Medulla oblongata (tissue), 1 donor: ENCODE measurements around the gene ST8SIA1.
"Not testable (repeated sequence)": the region's sequence is repeated elsewhere in the genome, so short reads cannot be mapped to it uniquely, and the experiment has no call there.

Experiments
- DNase-seq: peaks from one replicate; pipeline ENCODE4 v3.0.0-alpha.2; 2015; ENCODE audit errors: extremely low spot score

The ST8SIA1 gene

DNA sequence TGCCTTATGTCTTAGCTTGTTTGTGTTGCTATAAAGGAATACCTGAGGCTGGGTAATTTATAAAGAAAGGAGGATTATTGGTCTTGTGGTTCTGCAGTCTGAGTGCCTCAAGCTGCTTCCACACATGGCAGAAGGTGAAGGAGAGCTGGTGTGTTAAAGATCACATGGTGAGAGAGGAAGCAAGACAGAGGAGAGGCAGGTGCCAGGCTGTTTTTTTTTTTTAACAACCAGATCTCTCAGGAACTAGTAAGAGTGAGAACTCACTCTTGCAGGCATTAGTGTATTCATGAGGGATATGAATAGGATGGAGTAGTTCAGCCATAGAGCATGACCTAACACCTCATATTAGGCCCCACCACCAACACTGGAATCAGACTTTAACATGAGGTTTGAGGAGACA, 165.1 kb downstream of the ST8SIA1 start:
- no peak for DNase-seq

- no peak for DNase-seq
These were observed 170.4 kb downstream of the ST8SIA1 start for GRCh38 chr12:22164139-22164538.

GRCh38 chr12:22163594-22163993, 170.9 kb downstream of the ST8SIA1 start:
- no peak for DNase-seq

DNA sequence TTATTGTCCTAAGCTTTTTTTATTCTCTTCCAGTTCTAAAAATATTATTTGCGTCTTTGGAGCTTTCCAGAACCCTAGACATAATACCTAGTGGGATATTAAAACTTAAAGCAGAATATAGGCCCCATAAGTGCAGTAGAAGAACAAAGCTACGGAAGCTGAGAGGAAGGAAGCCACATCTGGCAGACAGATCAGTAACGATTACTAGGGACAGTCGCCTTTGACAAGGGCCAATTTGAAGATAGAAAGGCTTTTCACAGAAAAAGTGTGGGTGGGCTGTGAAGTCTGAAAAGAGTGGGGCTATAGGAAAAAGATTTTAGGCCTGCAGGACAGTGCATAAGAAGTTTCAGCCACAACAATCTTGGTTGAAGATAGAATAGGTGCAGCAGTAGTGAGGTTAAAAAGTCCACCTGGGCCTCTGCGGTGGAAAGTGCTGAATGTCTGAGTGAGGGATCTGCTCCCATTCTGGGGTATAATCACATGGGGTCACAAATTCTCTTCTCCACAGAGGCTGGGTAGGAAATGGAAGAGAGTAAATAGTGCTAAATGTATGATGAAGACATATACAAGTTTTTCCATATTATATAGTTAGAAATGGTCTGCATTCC, 174.0 kb downstream of the ST8SIA1 start:
- no peak for DNase-seq

- not testable (repeated sequence) for DNase-seq
These were observed 185.2 kb downstream of the ST8SIA1 start for GRCh38 chr12:22149286-22149685.

DNA sequence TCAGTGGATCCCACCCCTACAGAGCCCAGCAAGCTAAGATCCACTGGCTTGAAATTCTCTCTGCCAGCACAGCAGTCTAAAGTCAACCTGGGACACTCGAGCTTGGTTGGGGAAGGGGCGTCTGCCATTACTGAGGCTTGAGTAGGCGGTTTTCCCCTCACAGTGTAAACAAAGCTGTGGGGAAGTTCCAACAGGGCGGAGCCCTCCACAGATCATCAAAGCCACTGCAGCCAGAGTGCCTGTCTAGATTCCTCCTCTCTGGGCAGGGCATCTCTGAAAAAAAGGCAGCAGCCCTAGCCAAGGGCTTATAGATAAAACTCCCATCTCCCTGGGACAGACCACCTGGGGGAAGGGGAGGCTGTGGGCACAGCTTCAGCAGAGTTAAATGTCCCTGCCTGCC, 187.8 kb downstream of the ST8SIA1 start:
- not testable (repeated sequence) for DNase-seq
